ENCODE measurements around the gene CELF3. TPM values are rescaled to one million over a fixed set of nuclear protein-coding genes. Genes with fewer than 3 reads are reported as not detected.
A peak's percentile ranks its signal among the peaks of the same experiment; 100 is the strongest.

Gene CELF3
- total and polyA plus RNA-seq, 7 donors: 0.04 TPM; not detected in 6

GRCh38 chr1:151706464-151707415, 9.9 kb downstream of the CELF3 start:
- ATAC-seq: peak in 2 of 4 donors; percentile 18 to 29
- no peak for DNase-seq
- intact Hi-C loops (cut with DNase I): no loop called here
- TF ChIP-seq CTCF (IDR thresholded peaks at IDR 0.05): no peak
- no peaks in the 10 kb centered on the region for H3K4me1 ChIP-seq
- no peaks in the 10 kb centered on the region for H3K9me3 ChIP-seq
- WGBS, 3 donors: 76 to 78% (median 77%) methylated on average over 21 of the region's 21 CpGs
- H3K27ac ChIP-seq: no peak overlapping the region
- H3K27me3 ChIP-seq (ENCODE audit: insufficient read depth in 3 of 3, low read length in 2 of 3): no peaks in the 10 kb centered on the region
- peaks cover 0 to 3% of the 10 kb centered on the region in 2 donors for H3K36me3 ChIP-seq (ENCODE audit: insufficient read depth in 1 of 2, low read depth in 1 of 2)
- H3K4me3 ChIP-seq: no peak overlapping the region

- no peak for DNase-seq
- ATAC-seq: peak in 3 of 4 donors; percentile 45 to 79 (median 65)
- WGBS, 3 donors: 36 to 59% (median 37%) methylated on average over 11 of the region's 11 CpGs
Observed at GRCh38 chr1:151705753-151706463, 10.7 kb downstream of the CELF3 start.

GRCh38 chr1:151705146-151705545, 11.5 kb downstream of the CELF3 start:
- peaks cover 0 to 19% of the 10 kb centered on the region in 2 donors for H3K36me3 ChIP-seq (ENCODE audit: insufficient read depth in 1 of 2, low read depth in 1 of 2)
- H3K27ac ChIP-seq: no peak overlapping the region
- TF ChIP-seq CTCF (IDR thresholded peaks at IDR 0.05): no peak
- ATAC-seq (no peak), DNase-seq (no peak)
- intact Hi-C loops (cut with DNase I): no loop called here
- no peak overlapping the region for H3K4me3 ChIP-seq
- no peaks in the 10 kb centered on the region for H3K4me1 ChIP-seq
- WGBS, 3 donors: 67 to 74% (median 74%) methylated on average over 7 of the region's 7 CpGs
- H3K9me3 ChIP-seq: no peaks in the 10 kb centered on the region
- no peaks in the 10 kb centered on the region for H3K27me3 ChIP-seq (ENCODE audit: insufficient read depth in 3 of 3, low read length in 2 of 3)

More at GRCh38 chr1:151705753-151706463, 10.7 kb downstream of the CELF3 start:
- H3K4me3 ChIP-seq: no peak overlapping the region
- peaks cover 0 to 11% of the 10 kb centered on the region in 2 donors for H3K36me3 ChIP-seq (ENCODE audit: insufficient read depth in 1 of 2, low read depth in 1 of 2)
- no peaks in the 10 kb centered on the region for H3K4me1 ChIP-seq
- H3K27me3 ChIP-seq (ENCODE audit: insufficient read depth in 3 of 3, low read length in 2 of 3): no peaks in the 10 kb centered on the region
- TF ChIP-seq CTCF (IDR thresholded peaks at IDR 0.05): no peak
- no peak overlapping the region for H3K27ac ChIP-seq
- intact Hi-C loops (cut with DNase I): no loop called here
- H3K9me3 ChIP-seq: no peaks in the 10 kb centered on the region

GRCh38 chr1:151704246-151704645, 12.4 kb downstream of the CELF3 start:
- Histone ChIP-seq H3K4me1 (no peaks in the 10 kb centered on the region), H3K4me3 (no peak overlapping the region), H3K27me3 (ENCODE audit: insufficient read depth in 3 of 3, low read length in 2 of 3) (no peaks in the 10 kb centered on the region), H3K36me3 (ENCODE audit: insufficient read depth in 1 of 2, low read depth in 1 of 2) (peaks cover 1 to 28% of the 10 kb centered on the region in 2 donors), H3K9me3 (no peaks in the 10 kb centered on the region), H3K27ac (no peak overlapping the region)
- DNase-seq (no peak), ATAC-seq (no peak)
- WGBS, 3 donors: 81 to 85% (median 82%) methylated on average over 4 of the region's 4 CpGs
- intact Hi-C loops (cut with DNase I): no loop called here
- TF ChIP-seq CTCF (IDR thresholded peaks at IDR 0.05): no peak

Data from psoas muscle (tissue), 8 donors.